ENCODE data around the gene GRM1.

GRM1 gene

DNA sequence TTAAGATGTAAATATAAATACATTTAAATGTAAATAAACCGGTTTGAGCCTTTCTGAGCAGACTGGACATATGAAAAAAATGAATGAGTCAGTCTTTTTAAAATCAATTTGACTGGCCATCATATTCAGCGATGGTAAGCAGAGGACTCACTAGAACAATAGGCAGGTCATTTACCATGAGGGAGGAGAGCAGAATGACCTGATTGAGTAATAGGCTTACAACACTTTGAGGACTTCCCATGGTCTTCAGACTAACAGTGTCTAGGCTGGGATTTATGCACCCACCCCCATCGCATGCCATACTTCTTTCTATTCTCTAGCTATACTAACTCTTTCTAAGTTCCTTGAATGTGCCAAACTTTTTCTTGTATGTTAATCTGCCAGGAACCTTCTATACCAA is 272.9 kb downstream of the GRM1 start:
- no peaks in the 10 kb centered on the region for H3K79me2 ChIP-seq (ENCODE audit: insufficient read depth, low read length)
- no peaks in the 10 kb centered on the region for H3K9me2 ChIP-seq (replicated peaks; ENCODE audit: low read depth, low read length)
- peaks cover 44% of the 10 kb centered on the region for H3K4me1 ChIP-seq (ENCODE audit: insufficient read depth, low read length, poor library complexity, severe bottlenecking)
- H3K27me3 ChIP-seq (ENCODE audit: insufficient read depth, low read length, poor library complexity, severe bottlenecking) = no peaks in the 10 kb centered on the region
- H4K20me1 ChIP-seq (ENCODE audit: insufficient read depth, low read length, poor library complexity, severe bottlenecking) = no peaks in the 10 kb centered on the region
- TF ChIP-seq, protein P1, sequence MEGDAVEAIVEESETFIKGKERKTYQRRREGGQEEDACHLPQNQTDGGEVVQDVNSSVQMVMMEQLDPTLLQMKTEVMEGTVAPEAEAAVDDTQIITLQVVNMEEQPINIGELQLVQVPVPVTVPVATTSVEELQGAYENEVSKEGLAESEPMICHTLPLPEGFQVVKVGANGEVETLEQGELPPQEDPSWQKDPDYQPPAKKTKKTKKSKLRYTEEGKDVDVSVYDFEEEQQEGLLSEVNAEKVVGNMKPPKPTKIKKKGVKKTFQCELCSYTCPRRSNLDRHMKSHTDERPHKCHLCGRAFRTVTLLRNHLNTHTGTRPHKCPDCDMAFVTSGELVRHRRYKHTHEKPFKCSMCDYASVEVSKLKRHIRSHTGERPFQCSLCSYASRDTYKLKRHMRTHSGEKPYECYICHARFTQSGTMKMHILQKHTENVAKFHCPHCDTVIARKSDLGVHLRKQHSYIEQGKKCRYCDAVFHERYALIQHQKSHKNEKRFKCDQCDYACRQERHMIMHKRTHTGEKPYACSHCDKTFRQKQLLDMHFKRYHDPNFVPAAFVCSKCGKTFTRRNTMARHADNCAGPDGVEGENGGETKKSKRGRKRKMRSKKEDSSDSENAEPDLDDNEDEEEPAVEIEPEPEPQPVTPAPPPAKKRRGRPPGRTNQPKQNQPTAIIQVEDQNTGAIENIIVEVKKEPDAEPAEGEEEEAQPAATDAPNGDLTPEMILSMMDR (conservative IDR thresholded peaks at IDR 0.05; ENCODE audit: low read length) = no peak
- no peak for TF ChIP-seq EZH2phosphoT487 (IDR thresholded peaks at IDR 0.05; ENCODE audit: borderline replicate concordance)
- H3K4me2 ChIP-seq (ENCODE audit: low read depth, low read length, poor library complexity, severe bottlenecking) = no peak overlapping the region
- H3K4me3 ChIP-seq (ENCODE audit: low read length, poor library complexity, severe bottlenecking) = no peak overlapping the region
- H2AFZ ChIP-seq (ENCODE audit: low read length) = peak overlapping the region; percentile 10; the same call in 1 of the 2 replicates
- no peaks in the 10 kb centered on the region for H3K9me3 ChIP-seq (ENCODE audit: insufficient read depth, low read depth, low read length)
- no peaks in the 10 kb centered on the region for H3F3A ChIP-seq (ENCODE audit: low read depth)
- H3K9ac ChIP-seq (ENCODE audit: low read depth, low read length, poor library complexity, severe bottlenecking) = no peak overlapping the region
- H3K36me3 ChIP-seq (ENCODE audit: insufficient read depth, low read length) = no peaks in the 10 kb centered on the region

DNA sequence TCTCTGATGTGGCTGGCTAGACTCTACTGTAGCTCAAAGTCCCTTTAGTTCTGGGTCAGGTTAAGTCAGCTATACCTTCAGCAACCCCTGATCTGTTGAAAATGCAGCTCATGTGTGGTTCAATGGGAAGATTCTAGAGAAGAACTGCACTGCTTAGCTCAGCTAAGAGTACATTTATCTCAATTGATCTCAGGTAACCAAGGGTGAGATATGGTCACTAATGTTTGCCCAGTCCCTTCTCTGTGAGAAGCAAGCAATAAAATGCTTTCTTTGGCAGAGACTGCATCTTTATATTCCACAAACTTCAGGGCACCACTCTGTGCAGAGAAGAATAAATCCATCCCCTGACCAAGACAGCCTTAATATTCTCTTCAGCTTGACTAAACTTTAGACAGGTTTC is 274.1 kb downstream of the GRM1 start:
- Histone ChIP-seq H3K4me1 (ENCODE audit: insufficient read depth, low read length, poor library complexity, severe bottlenecking) (peaks cover 44% of the 10 kb centered on the region), H2AFZ (ENCODE audit: low read length) (no peak overlapping the region), H3F3A (ENCODE audit: low read depth) (no peaks in the 10 kb centered on the region)

DNA sequence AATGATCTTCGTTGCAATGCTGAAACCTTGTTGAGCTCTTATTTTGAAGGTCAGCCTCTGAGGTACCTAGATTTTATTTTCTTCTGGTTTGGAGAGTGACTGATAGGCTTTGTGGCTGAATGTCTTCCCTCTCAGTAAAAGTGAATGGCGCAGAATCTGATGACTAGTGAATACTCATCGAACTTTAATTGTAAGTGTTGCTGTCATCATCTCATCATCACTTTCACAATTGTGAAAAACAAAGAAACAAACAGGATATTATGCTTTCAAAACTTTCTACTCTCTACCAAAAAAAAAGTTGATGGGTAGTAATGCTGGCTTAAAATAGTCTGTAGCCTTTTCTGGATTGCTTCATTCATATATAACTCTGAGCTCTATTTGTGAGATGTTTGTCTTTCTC is 275.3 kb downstream of the GRM1 start:
- Histone ChIP-seq H3K4me3 (ENCODE audit: low read length, poor library complexity, severe bottlenecking) (no peak overlapping the region), H3K4me1 (ENCODE audit: insufficient read depth, low read length, poor library complexity, severe bottlenecking) (peaks cover 38% of the 10 kb centered on the region), H3K36me3 (ENCODE audit: insufficient read depth, low read length) (no peaks in the 10 kb centered on the region), H3K79me2 (ENCODE audit: insufficient read depth, low read length) (no peaks in the 10 kb centered on the region), H4K20me1 (ENCODE audit: insufficient read depth, low read length, poor library complexity, severe bottlenecking) (no peaks in the 10 kb centered on the region), H3K27me3 (ENCODE audit: insufficient read depth, low read length, poor library complexity, severe bottlenecking) (no peaks in the 10 kb centered on the region), H2AFZ (ENCODE audit: low read length) (no peak overlapping the region), H3K4me2 (ENCODE audit: low read depth, low read length, poor library complexity, severe bottlenecking) (no peak overlapping the region), H3K9ac (ENCODE audit: low read depth, low read length, poor library complexity, severe bottlenecking) (no peak overlapping the region), H3K9me2 (replicated peaks; ENCODE audit: low read depth, low read length) (no peaks in the 10 kb centered on the region), H3F3A (ENCODE audit: low read depth) (no peaks in the 10 kb centered on the region), H3K9me3 (ENCODE audit: insufficient read depth, low read depth, low read length) (no peaks in the 10 kb centered on the region)
- TF ChIP-seq EZH2phosphoT487 (IDR thresholded peaks at IDR 0.05; ENCODE audit: borderline replicate concordance) = no peak
- TF ChIP-seq, protein P1 (conservative IDR thresholded peaks at IDR 0.05; ENCODE audit: low read length) = no peak

More for the DNA sequence above, 274.1 kb downstream of the GRM1 start:
- Histone ChIP-seq H3K4me2 (ENCODE audit: low read depth, low read length, poor library complexity, severe bottlenecking) (no peak overlapping the region), H3K36me3 (ENCODE audit: insufficient read depth, low read length) (no peaks in the 10 kb centered on the region), H3K4me3 (ENCODE audit: low read length, poor library complexity, severe bottlenecking) (no peak overlapping the region), H3K27me3 (ENCODE audit: insufficient read depth, low read length, poor library complexity, severe bottlenecking) (no peaks in the 10 kb centered on the region), H3K9ac (ENCODE audit: low read depth, low read length, poor library complexity, severe bottlenecking) (no peak overlapping the region), H3K79me2 (ENCODE audit: insufficient read depth, low read length) (no peaks in the 10 kb centered on the region), H4K20me1 (ENCODE audit: insufficient read depth, low read length, poor library complexity, severe bottlenecking) (no peaks in the 10 kb centered on the region), H3K9me3 (ENCODE audit: insufficient read depth, low read depth, low read length) (no peaks in the 10 kb centered on the region), H3K9me2 (replicated peaks; ENCODE audit: low read depth, low read length) (no peaks in the 10 kb centered on the region)
- no peak for TF ChIP-seq EZH2phosphoT487 (IDR thresholded peaks at IDR 0.05; ENCODE audit: borderline replicate concordance)
- TF ChIP-seq, protein P1 (conservative IDR thresholded peaks at IDR 0.05; ENCODE audit: low read length) = no peak

Data from Loucy (cell line).